GM18526 (cell line): ENCODE data around the gene RBPMS2.

Experiments
- POLR2A ChIP-seq: IDR thresholded peaks from 3 replicates; pipeline ENCODE4 v1.6.1; 2011; ENCODE audit not compliant: insufficient read length; ENCODE audit errors: extremely low read depth

RBPMS2 gene

DNA sequence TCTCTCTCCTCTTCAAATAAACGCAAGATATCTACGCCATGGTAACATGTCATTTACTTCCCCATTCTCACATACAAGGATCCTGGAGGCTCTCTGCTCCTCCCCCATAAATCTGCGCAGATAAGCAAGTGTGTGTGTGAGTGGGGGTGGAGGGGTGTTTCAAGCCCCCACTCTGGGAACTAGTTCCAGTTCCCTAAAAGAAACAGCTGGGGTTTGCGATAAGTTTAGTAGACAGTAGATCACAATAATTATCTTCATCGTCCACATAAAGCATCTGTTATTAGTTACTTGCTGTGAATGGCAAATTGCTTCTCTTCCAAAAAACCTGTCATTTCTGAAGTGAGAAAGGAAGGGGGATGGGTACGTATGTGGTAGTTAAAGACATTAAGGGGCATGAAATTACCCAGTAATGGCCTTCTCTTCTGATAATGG lies 79.8 kb downstream of the RBPMS2 start:
- no peak for TF ChIP-seq POLR2A

DNA sequence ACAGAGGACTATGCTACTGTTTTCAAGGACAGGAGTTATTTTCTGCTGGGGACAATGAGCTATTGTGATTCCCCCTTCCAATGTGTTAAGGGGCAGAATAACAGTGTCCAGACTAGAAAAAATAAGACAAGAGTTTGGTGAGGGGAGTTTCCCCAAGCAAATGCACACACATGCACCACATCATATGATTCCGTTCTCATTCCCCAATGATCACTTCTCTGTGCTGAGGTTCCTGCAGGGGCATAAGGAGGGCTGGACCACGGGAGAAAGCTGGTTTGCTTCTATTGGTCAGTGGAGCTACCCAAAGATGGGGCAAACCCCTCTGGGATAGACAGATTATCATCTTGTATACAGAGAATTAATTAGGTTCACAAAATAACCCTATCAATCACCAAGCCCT lies 80.6 kb downstream of the RBPMS2 start:
- TF ChIP-seq POLR2A = no peak

DNA sequence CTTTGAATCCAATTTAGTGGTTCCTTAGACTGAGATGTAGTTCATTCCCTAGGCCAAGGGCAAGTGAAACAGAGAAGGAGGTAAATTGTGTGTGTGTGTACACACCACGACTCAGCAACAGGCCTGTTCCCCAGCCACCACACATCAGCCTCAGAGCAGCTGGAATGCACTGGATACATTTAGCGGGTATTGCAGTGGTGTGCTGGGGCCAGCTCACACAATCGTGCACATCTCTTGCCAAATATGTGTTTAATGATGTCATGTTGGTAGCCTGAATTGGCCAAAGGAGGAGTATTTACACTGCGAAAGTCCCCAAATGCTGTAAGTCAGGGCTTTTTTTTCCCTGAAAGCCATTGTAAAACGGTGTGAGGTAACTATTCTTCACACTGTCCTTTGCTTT lies 82.3 kb downstream of the RBPMS2 start:
- no peak for TF ChIP-seq POLR2A

DNA sequence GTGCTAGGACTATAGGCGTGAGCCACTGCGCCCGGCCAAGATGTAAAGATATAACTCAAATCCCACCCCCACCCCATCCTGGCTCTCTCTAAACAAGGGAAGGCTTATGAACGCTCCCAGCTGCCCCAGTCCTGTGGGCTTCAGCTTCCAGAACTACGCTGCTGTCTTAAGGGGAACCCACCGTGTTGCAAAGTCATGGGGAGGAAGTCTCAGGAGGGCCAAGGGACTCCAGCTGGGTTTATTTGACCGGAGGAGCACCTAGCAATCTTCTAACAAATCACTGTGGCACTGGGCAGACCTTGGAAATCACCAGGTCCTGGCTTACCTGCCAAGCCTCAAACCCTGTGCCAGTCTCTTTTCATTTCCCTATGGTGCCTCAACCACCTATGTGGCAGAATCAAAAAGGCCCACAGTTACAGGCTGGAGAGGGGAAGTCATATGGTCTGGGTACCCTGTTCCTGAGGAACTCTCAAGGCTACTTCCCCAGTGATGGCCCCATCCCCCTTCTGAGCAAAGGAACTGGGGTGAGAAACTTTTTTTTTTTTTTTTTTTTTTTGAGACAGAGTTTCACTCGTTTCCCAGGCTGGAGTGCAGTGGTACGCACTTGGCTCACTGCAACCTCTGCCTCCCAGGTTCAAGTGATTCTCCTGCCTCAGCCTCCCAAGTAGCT lies 83.4 kb downstream of the RBPMS2 start:
- TF ChIP-seq POLR2A = no peak

DNA sequence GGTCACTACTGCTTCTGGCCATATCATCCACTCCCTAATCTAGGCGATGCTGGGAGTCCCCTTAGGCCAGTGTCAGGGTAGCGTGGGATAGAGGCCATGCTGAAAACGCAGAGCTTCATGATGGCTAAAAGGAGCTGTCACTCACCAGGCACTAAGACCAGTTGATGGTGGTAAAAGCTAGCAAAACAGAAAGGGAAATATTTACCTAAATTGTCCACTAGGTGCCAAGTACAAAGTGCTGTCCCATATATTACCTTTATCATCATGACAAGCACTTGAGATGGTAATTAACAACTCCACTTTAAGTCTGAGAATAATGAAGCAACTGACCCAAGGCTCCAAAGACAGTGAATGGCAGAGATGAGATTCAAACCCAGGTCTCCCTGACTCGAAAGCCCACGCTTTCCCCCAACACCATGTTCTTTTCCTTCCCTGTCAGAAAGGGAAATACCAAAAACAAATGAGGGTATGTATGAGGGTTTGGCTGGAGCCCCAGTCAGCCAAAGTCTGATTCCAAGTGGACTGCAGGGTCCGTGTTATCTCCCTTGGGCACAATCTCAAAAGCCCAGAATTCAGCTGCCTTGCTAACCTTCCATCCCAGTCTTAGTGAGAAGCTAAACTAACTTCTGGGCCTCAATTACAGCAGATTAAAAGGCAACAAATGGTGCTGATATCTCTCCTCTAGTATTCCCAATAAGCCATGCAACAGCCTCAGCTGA lies 84.7 kb downstream of the RBPMS2 start:
- no peak for TF ChIP-seq POLR2A

DNA sequence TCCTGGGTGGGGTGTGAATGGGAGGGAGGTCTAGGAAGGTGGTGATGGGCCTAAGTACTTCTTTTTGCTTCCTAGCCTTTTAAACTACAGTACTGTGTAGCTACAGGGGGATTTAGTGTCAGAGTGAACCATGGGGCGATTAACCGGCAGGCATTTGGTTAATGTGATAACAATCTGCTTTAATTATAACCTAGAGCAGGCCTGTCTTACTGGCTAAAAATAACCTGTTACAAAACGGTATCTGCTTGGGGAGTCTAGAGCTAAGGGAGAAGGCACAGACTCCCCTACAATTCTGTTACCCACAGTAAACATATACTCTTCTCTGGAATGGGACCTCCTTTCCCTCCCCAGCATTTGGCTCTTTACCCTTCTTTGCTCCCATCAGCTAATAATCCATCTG lies 85.4 kb downstream of the RBPMS2 start:
- TF ChIP-seq POLR2A = no peak
